GM12878 (cell line): Measurements from ENCODE around the gene TGFBRAP1. TPM values are rescaled to one million over a fixed set of nuclear protein-coding genes. Genes with fewer than 3 reads are reported as not detected.

Experiments used
- ATAC-seq: fragments of 200-7000 bp; cut with Tn5 transposase; 3 replicates; pipeline ENCODE4 v1.9.1; 2020; ENCODE audit warnings: mild to moderate bottlenecking, moderate library complexity
- BruUV-seq: library from RNA; stranded (reverse); fragments of 400-500 nt; replicated peaks from 2 replicates; lab custom pipeline; 2021; lab: Mats Ljungman, UMichigan
- CTCF ChIA-PET: fragments of 300-600 bp; sonication (Branson Sonifier 250); formaldehyde crosslinking; extraction: SDS; loops from one replicate; lab custom pipeline; 2021; ENCODE audit warnings: inconsistent platforms; lab: Yijun Ruan, JAX
- POLR2A ChIA-PET: fragments of 350-600 bp; formaldehyde crosslinking; extraction: SDS; loops from one replicate; lab custom pipeline; 2021; ENCODE audit warnings: inconsistent platforms; lab: Charles Lee
- RAD21 ChIA-PET: fragments of 300-600 bp; sonication (Branson Sonifier 250); formaldehyde crosslinking; loops from one replicate; lab custom pipeline; 2023; ENCODE audit warnings: antibody characterized with exemption; ENCODE audit not compliant: unreplicated experiment; lab: Charles Lee
- SMC1A ChIA-PET: fragments of 300-600 bp; sonication (Branson Sonifier 250); formaldehyde crosslinking; loops from one replicate; lab custom pipeline; 2023; ENCODE audit not compliant: unreplicated experiment, uncharacterized antibody; lab: Charles Lee
- DNase-seq: peaks from one replicate; pipeline ENCODE4 v3.0.0-alpha.2; 2011; ENCODE audit warnings: low read depth, low spot score
- FAIRE-seq: peaks from 3 replicates; lab custom pipeline; 2011; peaks lifted over from hg19 to GRCh38; lab: Jason Lieb, UNC
- H2AFZ ChIP-seq: 2 replicates; pipeline ENCODE4 v1.6.0; 2011; ENCODE audit warnings: low read depth, low read length, control low read depth; ENCODE audit not compliant: control insufficient read depth
- H3K27ac ChIP-seq: 2 replicates; pipeline ENCODE4 v1.5.1; 2011; ENCODE audit warnings: control low read depth; ENCODE audit not compliant: control insufficient read depth, insufficient read depth
- H3K27me3 ChIP-seq, 2 experiments: replicated peaks in 1 of 2; 2 replicates each; pipeline versions ENCODE4 v1.6.0 to v1.6.1; 2011; ENCODE audit warnings: low read length in 1 of 2; ENCODE audit not compliant: control insufficient read depth in 2 of 2, insufficient read depth in 2 of 2
- H3K36me3 ChIP-seq, 2 experiments: 2 replicates each; pipeline ENCODE4 v1.5.1; 2011; ENCODE audit warnings: low read length in 1 of 2; ENCODE audit not compliant: control insufficient read depth in 2 of 2, insufficient read depth in 2 of 2
- H3K4me1 ChIP-seq: 2 replicates; pipeline ENCODE4 v1.6.1; 2011; ENCODE audit warnings: mild to moderate bottlenecking, low read length, moderate library complexity, mixed read lengths; ENCODE audit not compliant: control insufficient read depth, insufficient read depth
- H3K4me2 ChIP-seq: 2 replicates; pipeline ENCODE4 v1.6.0; 2011; ENCODE audit warnings: control low read depth; ENCODE audit not compliant: control insufficient read depth, insufficient read depth
- H3K4me3 ChIP-seq: fragments of 200-600 bp; sonication (generic); 2 replicates; pipeline ENCODE4 v1.5.1; 2016
- H3K79me2 ChIP-seq: 2 replicates; pipeline ENCODE4 v1.6.0; 2011; ENCODE audit warnings: low read length; ENCODE audit not compliant: control insufficient read depth, insufficient read depth
- H3K9ac ChIP-seq: 2 replicates; pipeline ENCODE4 v1.8.0; 2011; ENCODE audit warnings: low read length, control low read depth, mixed read lengths; ENCODE audit not compliant: control insufficient read depth, insufficient read depth
- H3K9me3 ChIP-seq: replicated peaks from 3 replicates; pipeline ENCODE4 v1.5.1; 2011; ENCODE audit warnings: mild to moderate bottlenecking, low read length; ENCODE audit not compliant: control insufficient read depth, insufficient read depth
- H4K20me1 ChIP-seq: 2 replicates; pipeline ENCODE4 v1.6.0; 2011; ENCODE audit not compliant: control insufficient read depth, insufficient read depth
- HDGF ChIP-seq: fragments of 450-650 bp; IDR thresholded peaks from 2 replicates; pipeline ENCODE4 v1.6.1; 2016; ENCODE audit warnings: antibody characterized with exemption
- LARP7 ChIP-seq: fragments of 450-650 bp; IDR thresholded peaks from 2 replicates; pipeline ENCODE4 v1.6.1; 2017; ENCODE audit warnings: mild to moderate bottlenecking
- PML ChIP-seq: IDR thresholded peaks from 2 replicates; pipeline ENCODE4 v1.6.1; 2012; ENCODE audit warnings: low read length, inconsistent platforms
- RAD51 ChIP-seq: fragments of 450-650 bp; IDR thresholded peaks from 2 replicates; pipeline ENCODE4 v1.6.1; 2016; ENCODE audit warnings: moderate library complexity, mild to moderate bottlenecking, inconsistent platforms
- SIN3A ChIP-seq: IDR thresholded peaks from 2 replicates; pipeline ENCODE4 v1.6.1; 2012; ENCODE audit warnings: low read depth, low read length, improper control_type of control experiment
- SREBF1 ChIP-seq: IDR thresholded peaks from 2 replicates; pipeline ENCODE4 v1.6.1; 2012; ENCODE audit warnings: mild to moderate bottlenecking, low read length
- TCF12 ChIP-seq: IDR thresholded peaks from 2 replicates; pipeline ENCODE4 v1.6.1; 2011; ENCODE audit warnings: low read depth, mild to moderate bottlenecking, low read length
- WGBS: methylation state at CpG from one replicate; pipeline ENCODE4 v1.1.6; 2016; ENCODE audit warnings: low lambda C conversion rate; ENCODE audit not compliant: insufficient replicate concordance, insufficient coverage; ENCODE audit errors: missing lambda C conversion rate; 5-methylcytosine and 5-hydroxymethylcytosine counted together
- in situ Hi-C: fragments of 300-500 bp; cut with MboI; formaldehyde crosslinking; loops from 9 replicates; pipeline ENCODE4 v1.14.3; 2018; ENCODE audit warnings: mixed read lengths
- intact Hi-C: fragments of 100-400 bp; cut with micrococcal nuclease; formaldehyde crosslinking; loops from one replicate; pipeline ENCODE4 v1.14.2; 2022; ENCODE audit not compliant: unreplicated experiment
- polyA plus RNA-seq, 11 experiments: library from polyadenylated mRNA; depleted of rRNA in 4 of 11; unstranded in 6 of 11; stranded (reverse) in 5 of 11; fragments of >200 nt; fragmentation: Nextera tagmentation in 4 of 11; fragmentation: Illumina TruSeq in 1 of 11; extraction: Ambion mirVana in 4 of 11; extraction: Trizol in 1 of 11; gene quantifications; 1 replicate in 1 of 11; 2 replicates in 10 of 11; pipeline versions ENCODE4 v1.2.1 to v1.2.3, GENCODE V29; 2011 to 2016; ENCODE audit warnings: inconsistent platforms in 2 of 11, missing spikeins in 2 of 11, low read depth in 1 of 11
- total RNA-seq, 4 experiments: library from RNA; depleted of rRNA in 3 of 4; stranded (reverse); fragments of >200 nt in 3 of 4; fragmentation: Illumina TruSeq in 1 of 4; extraction: Trizol in 1 of 4; gene quantifications; 2 replicates each; pipeline versions ENCODE4 v1.2.1 to v1.2.3, GENCODE V29; 2013 to 2021
- TF ChIP-seq, protein P1 (sequence below): fragments of 450-650 bp; IDR thresholded peaks from 2 replicates; pipeline ENCODE4 v1.6.1; 2017; ENCODE audit warnings: mild to moderate bottlenecking, moderate library complexity

The TGFBRAP1 gene
- total and polyA plus RNA-seq, 10 of the 15 experiments (the other 5 are each of a cell fraction or from before 2014, with no cell fraction given): 7.9 to 37.4 (median 23.7) TPM

DNA sequence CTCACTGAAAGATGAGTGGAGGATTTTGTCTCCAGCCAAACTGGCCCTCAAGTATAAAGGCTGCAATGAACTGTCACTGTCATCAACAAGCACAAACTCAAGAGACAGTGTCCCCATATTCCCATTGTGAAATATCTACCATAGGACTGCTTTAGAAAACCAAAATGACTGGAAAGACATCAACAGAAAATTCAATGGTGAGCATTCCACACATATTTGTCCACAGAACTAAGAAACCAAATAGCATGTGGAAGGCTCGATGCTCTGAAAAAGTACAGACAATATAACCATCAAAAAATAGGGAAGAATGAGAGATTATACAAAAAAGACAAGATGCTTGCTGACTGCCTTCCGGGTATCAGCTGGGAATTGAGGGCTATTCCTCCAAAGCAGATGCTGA is 37.6 kb downstream of the TGFBRAP1 start:
- ChIA-PET RAD21 (no interaction called here), SMC1A (no interaction called here), CTCF (interaction anchor here (0.6 to 4.3 kb wide), 4 partner anchors 16 to 259 kb away, joined by 3 to 15 read pairs (median 3); no protein-coding TSS in a partner anchor), POLR2A (no interaction called here)
- TF ChIP-seq HDGF (no peak), SREBF1 (no peak)
- Histone ChIP-seq H3K4me2 (no peak overlapping the region), H3K27me3 (no peaks in the 10 kb centered on the region), H3K9ac (no peak overlapping the region), H3K4me1 (no peaks in the 10 kb centered on the region), H3K79me2 (no peaks in the 10 kb centered on the region), H3K9me3 (no peaks in the 10 kb centered on the region), H4K20me1 (no peaks in the 10 kb centered on the region), H3K36me3 (peaks cover 5 to 33% of the 10 kb centered on the region in 2 experiments), H3K4me3 (no peak overlapping the region), H3K27ac (no peak overlapping the region), H2AFZ (no peak overlapping the region)
- in situ Hi-C loops (no loop called here), intact Hi-C loops (no loop called here)
- no TSS peak for BruUV-seq
- 97% methylated on average over 2 of the region's 2 CpGs for whole genome bisulfite sequencing
- FAIRE-seq: no peak
- DNase-seq: no peak
- ATAC-seq: no peak

DNA sequence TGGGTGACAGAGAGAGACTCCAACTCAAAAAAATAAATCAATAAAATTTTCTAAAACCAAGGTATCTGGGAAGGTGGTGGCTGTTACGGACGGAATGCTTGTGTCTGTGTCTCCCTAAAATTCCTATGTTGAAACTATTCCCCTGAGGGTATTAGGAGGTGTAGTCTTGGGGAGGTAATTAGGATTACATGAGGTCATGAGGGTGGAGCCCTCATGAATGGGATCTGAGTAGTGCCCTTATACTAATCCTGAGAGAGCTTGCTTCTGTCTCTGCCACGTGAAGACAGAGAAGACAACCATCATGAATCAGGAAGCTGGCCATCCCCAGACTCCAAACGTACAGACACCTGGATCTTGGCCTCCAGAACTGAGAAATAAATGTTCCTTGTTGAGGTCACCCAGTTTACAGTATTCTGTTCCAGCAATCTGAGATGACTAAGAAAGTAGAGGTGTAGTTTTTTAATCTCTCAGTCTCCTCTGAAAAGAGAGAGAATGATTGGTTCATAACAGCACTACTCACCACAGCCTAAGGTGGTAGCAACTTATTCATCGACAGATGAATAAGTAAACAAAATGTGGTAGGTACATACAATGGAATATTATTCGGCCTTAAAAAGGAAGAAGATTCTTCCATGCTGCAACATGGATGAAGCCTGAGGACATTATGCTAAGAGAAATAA is 38.4 kb downstream of the TGFBRAP1 start:
- intact Hi-C loops: no loop called here
- H3K9me3 ChIP-seq: no peaks in the 10 kb centered on the region
- ATAC-seq (no peak), FAIRE-seq (no peak), DNase-seq (no peak)
- ChIA-PET RAD21 (no interaction called here), SMC1A (no interaction called here), POLR2A (no interaction called here), CTCF (no interaction called here)
- no peaks in the 10 kb centered on the region for H3K4me1 ChIP-seq
- no peak overlapping the region for H3K4me2 ChIP-seq
- TF ChIP-seq LARP7 (no peak), TCF12 (no peak), SIN3A (no peak), RAD51 (no peak), PML (no peak)
- TF ChIP-seq, protein P1, sequence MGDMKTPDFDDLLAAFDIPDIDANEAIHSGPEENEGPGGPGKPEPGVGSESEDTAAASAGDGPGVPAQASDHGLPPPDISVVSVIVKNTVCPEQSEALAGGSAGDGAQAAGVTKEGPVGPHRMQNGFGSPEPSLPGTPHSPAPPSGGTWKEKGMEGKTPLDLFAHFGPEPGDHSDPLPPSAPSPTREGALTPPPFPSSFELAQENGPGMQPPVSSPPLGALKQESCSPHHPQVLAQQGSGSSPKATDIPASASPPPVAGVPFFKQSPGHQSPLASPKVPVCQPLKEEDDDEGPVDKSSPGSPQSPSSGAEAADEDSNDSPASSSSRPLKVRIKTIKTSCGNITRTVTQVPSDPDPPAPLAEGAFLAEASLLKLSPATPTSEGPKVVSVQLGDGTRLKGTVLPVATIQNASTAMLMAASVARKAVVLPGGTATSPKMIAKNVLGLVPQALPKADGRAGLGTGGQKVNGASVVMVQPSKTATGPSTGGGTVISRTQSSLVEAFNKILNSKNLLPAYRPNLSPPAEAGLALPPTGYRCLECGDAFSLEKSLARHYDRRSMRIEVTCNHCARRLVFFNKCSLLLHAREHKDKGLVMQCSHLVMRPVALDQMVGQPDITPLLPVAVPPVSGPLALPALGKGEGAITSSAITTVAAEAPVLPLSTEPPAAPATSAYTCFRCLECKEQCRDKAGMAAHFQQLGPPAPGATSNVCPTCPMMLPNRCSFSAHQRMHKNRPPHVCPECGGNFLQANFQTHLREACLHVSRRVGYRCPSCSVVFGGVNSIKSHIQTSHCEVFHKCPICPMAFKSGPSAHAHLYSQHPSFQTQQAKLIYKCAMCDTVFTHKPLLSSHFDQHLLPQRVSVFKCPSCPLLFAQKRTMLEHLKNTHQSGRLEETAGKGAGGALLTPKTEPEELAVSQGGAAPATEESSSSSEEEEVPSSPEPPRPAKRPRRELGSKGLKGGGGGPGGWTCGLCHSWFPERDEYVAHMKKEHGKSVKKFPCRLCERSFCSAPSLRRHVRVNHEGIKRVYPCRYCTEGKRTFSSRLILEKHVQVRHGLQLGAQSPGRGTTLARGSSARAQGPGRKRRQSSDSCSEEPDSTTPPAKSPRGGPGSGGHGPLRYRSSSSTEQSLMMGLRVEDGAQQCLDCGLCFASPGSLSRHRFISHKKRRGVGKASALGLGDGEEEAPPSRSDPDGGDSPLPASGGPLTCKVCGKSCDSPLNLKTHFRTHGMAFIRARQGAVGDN: no peak
- H3K79me2 ChIP-seq: no peaks in the 10 kb centered on the region
- H3K36me3 ChIP-seq: peaks cover 4 to 28% of the 10 kb centered on the region in 2 experiments
- in situ Hi-C loops: no loop called here
- no peaks in the 10 kb centered on the region for H4K20me1 ChIP-seq
- no peak overlapping the region for H3K27ac ChIP-seq
- no peak overlapping the region for H3K4me3 ChIP-seq
- WGBS: 86% methylated on average over 6 of the region's 6 CpGs
- BruUV-seq: no TSS peak
- H2AFZ ChIP-seq: no peak overlapping the region
- no peak overlapping the region for H3K9ac ChIP-seq
- no peaks in the 10 kb centered on the region for H3K27me3 ChIP-seq
